Measurements from ENCODE around the gene TCTN3.
"Not testable (repeated sequence)": the region's sequence is repeated elsewhere in the genome, so short reads cannot be mapped to it uniquely, and the experiment has no call there.

TCTN3 gene

GRCh38 chr10:95688648-95689047 is 5.1 kb downstream of the TCTN3 start:
- no peak for DNase-seq (ENCODE audit: extremely low read depth, low read depth)
- no peak overlapping the region for H3K4me3 ChIP-seq (replicated peaks; ENCODE audit: low read depth, low read length)
- no peak for TF ChIP-seq CTCF (IDR thresholded peaks at IDR 0.05; ENCODE audit: low read depth, low read length, missing control alignments)

GRCh38 chr10:95683966-95684365 is 9.8 kb downstream of the TCTN3 start:
- no peak overlapping the region for H3K4me3 ChIP-seq (replicated peaks; ENCODE audit: low read depth, low read length)
- no peak for DNase-seq (ENCODE audit: extremely low read depth, low read depth)
- no peak for TF ChIP-seq CTCF (IDR thresholded peaks at IDR 0.05; ENCODE audit: low read depth, low read length, missing control alignments)

GRCh38 chr10:95675403-95676116 is 18.2 kb downstream of the TCTN3 start:
- TF ChIP-seq CTCF (IDR thresholded peaks at IDR 0.05; ENCODE audit: low read depth, low read length, missing control alignments) = no peak
- H3K4me3 ChIP-seq (replicated peaks; ENCODE audit: low read depth, low read length) = no peak overlapping the region
- no peak for DNase-seq (ENCODE audit: extremely low read depth, low read depth)

GRCh38 chr10:95674643-95675042 is 19.1 kb downstream of the TCTN3 start:
- TF ChIP-seq CTCF (IDR thresholded peaks at IDR 0.05; ENCODE audit: low read depth, low read length, missing control alignments) = no peak
- no peak for DNase-seq (ENCODE audit: extremely low read depth, low read depth)
- H3K4me3 ChIP-seq (replicated peaks; ENCODE audit: low read depth, low read length) = no peak overlapping the region

- not testable (repeated sequence) for DNase-seq (ENCODE audit: extremely low read depth, low read depth); H3K4me3 ChIP-seq (replicated peaks; ENCODE audit: low read depth, low read length)
Measured at GRCh38 chr10:95672641-95673040, 21.1 kb downstream of the TCTN3 start.

- no peak overlapping the region for H3K4me3 ChIP-seq (replicated peaks; ENCODE audit: low read depth, low read length)
- no peak for DNase-seq (ENCODE audit: extremely low read depth, low read depth)
- no peak for TF ChIP-seq CTCF (IDR thresholded peaks at IDR 0.05; ENCODE audit: low read depth, low read length, missing control alignments)
Measured at GRCh38 chr10:95664543-95664942, 29.2 kb downstream of the TCTN3 start.

GRCh38 chr10:95663496-95663895 is 30.2 kb downstream of the TCTN3 start:
- no peak overlapping the region for H3K4me3 ChIP-seq (replicated peaks; ENCODE audit: low read depth, low read length)
- TF ChIP-seq CTCF (IDR thresholded peaks at IDR 0.05; ENCODE audit: low read depth, low read length, missing control alignments) = no peak
- DNase-seq (ENCODE audit: extremely low read depth, low read depth) = no peak
